ENCODE data around the gene KRIT1. TPM values are rescaled to one million over a fixed set of nuclear protein-coding genes. Genes with fewer than 3 reads are reported as not detected.
A peak's percentile ranks its signal among the peaks of the same experiment; 100 is the strongest.

KRIT1 gene
- total RNA-seq, 1 donor from 2014 or later = 45.3 TPM

DNA sequence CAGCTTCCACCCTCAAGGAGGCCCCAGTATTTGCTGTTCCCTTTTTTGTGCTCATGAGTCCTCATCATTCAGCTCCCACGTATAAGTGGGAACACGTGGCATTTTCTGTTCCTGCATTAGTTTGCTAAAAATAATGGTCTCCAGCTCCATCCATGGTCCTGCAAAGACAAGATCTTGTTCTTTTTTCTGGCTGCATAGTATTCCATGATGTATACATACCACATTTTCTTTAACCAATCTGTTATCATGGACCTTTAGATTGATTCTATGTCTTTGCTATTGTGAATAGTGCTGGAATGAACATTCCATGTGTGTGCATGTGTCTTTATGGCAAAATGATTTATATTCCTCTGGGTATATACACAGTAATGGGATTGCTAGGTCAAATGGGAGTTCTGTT is 17.0 kb downstream of the KRIT1 start:
- no peak for DNase-seq (ENCODE audit: low read depth)
- TF ChIP-seq, protein P1, sequence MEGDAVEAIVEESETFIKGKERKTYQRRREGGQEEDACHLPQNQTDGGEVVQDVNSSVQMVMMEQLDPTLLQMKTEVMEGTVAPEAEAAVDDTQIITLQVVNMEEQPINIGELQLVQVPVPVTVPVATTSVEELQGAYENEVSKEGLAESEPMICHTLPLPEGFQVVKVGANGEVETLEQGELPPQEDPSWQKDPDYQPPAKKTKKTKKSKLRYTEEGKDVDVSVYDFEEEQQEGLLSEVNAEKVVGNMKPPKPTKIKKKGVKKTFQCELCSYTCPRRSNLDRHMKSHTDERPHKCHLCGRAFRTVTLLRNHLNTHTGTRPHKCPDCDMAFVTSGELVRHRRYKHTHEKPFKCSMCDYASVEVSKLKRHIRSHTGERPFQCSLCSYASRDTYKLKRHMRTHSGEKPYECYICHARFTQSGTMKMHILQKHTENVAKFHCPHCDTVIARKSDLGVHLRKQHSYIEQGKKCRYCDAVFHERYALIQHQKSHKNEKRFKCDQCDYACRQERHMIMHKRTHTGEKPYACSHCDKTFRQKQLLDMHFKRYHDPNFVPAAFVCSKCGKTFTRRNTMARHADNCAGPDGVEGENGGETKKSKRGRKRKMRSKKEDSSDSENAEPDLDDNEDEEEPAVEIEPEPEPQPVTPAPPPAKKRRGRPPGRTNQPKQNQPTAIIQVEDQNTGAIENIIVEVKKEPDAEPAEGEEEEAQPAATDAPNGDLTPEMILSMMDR (conservative IDR thresholded peaks at IDR 0.05; ENCODE audit: low read depth, low read length) = no peak
- H3K4me3 ChIP-seq (ENCODE audit: low read depth, low read length) = no peak overlapping the region

DNA sequence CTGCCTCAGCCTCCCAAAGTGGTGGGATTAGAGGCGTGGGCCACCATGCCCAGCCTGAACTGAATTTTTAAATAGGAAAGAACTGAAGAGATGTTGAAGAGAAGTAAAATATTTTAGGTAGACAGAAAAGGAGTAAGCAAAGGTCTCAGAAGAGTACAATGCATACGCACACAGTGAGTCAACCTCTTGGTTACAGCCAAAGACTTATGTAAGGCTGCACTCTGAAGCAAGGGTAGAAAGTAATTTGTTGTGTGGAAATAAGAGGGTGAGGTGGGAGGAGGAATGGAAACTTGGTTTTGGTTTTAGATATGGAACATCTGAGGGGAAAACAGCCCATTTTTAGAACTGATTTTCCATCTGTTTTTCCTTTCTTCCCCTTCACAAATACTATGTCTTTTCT is 17.6 kb downstream of the KRIT1 start:
- DNase-seq (ENCODE audit: low read depth) = no peak
- TF ChIP-seq, protein P1 (conservative IDR thresholded peaks at IDR 0.05; ENCODE audit: low read depth, low read length) = no peak
- no peak overlapping the region for H3K4me3 ChIP-seq (ENCODE audit: low read depth, low read length)

DNA sequence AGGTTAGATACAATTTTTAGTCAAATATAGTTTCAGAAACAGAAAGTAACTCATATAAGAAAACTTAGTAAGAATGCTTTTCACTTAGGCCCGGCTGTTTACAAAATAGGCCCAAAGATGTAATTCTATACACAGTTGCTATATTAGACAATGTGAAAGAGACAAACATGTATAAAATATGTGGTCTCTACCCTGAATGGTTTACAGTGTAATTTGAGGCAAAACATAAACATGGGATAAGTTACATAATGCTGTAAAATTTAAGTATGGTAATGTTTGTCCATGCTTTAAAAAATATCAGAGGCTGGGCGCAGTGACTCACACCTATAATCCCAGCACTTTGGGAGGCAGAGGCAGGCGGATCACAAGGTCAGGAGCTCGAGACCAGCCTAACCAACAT is 18.7 kb downstream of the KRIT1 start:
- H3K4me3 ChIP-seq (ENCODE audit: low read depth, low read length) = no peak overlapping the region
- TF ChIP-seq, protein P1 (conservative IDR thresholded peaks at IDR 0.05; ENCODE audit: low read depth, low read length) = no peak
- DNase-seq (ENCODE audit: low read depth) = no peak

DNA sequence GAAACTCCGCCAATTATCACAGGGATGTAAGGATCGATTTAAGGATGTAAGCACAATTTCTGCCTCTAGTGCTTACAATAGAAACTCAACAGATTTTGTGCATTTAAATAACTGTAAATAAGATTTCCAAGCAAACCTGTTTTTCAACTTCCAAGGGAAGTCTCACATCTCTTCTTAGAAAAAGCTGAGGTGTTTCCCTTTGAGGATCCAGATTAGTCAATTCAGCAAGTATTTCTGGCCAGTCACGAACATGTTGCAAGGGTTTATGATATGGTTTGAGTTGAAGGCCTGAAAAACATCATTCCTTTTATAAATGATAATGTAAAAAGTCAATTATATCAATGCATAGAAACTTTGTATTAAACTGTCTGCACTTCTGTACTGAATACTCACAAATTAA is 23.9 kb downstream of the KRIT1 start:
- no peak overlapping the region for H3K4me3 ChIP-seq (ENCODE audit: low read depth, low read length)
- no peak for DNase-seq (ENCODE audit: low read depth)
- TF ChIP-seq, protein P1 (conservative IDR thresholded peaks at IDR 0.05; ENCODE audit: low read depth, low read length) = no peak

DNA sequence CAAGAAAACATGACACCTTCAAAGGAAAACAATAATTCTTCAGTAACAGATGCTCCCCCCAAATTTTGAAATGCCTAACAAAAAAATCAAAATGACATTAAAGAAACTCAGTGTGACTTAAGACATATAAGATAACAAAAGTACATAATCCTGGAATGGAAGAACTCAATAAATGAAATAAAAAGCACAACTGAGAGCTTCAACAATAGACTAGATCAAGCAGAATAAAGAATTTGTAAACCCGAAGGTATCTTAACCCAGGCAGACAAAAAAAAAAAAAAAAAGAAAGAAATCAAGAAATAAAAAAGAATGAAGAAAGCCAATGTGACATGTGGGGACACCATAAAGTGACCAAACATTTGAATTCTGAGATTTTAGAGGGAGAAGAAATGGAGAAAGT is 39.0 kb downstream of the KRIT1 start:
- TF ChIP-seq, protein P1 (conservative IDR thresholded peaks at IDR 0.05; ENCODE audit: low read depth, low read length) = no peak
- DNase-seq (ENCODE audit: low read depth) = no peak
- H3K4me3 ChIP-seq (ENCODE audit: low read depth, low read length) = no peak overlapping the region

DNA sequence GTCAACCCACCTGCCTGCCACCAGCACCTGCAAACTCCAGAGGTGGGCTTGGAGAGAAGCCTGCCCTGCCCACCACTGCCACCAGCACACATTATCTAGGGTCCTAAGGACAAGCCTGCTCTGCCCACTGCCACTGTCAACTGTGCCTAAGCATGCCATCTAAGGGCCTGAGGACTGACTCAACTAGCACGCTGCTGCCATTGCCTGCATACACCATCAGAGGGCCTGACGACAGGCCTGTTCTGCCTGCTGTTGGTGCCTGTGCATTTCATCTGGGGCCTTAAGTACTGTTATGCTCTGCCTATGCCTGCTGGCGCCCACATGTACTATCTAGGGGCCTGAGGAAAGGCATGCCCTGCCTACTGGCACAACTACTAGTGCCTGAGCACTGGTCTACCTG is 39.7 kb downstream of the KRIT1 start:
- DNase-seq (ENCODE audit: low read depth) = no peak
- TF ChIP-seq, protein P1 (conservative IDR thresholded peaks at IDR 0.05; ENCODE audit: low read depth, low read length) = no peak
- H3K4me3 ChIP-seq (ENCODE audit: low read depth, low read length) = no peak overlapping the region

DNA sequence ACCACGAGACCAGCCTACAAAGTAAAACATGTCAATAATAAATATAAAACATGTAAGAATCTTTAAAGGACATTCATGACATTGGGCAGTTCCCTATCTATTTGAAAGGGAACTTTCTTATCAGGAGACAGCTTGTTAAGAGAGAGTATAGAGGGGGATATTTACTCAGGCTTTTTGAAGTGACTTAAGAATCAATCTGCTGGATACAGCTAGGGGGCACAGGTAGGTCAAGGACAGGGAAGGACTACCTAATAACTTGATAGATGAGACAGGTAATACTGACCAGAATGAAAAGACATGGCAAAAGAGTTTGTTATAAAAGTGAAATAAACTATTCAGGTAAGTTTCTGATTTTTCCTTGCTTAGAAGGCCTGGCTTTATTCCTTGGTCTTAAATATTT is 44.9 kb downstream of the KRIT1 start:
- TF ChIP-seq, protein P1 (conservative IDR thresholded peaks at IDR 0.05; ENCODE audit: low read depth, low read length) = peak; percentile 7

More for the DNA sequence above, 44.9 kb downstream of the KRIT1 start:
- no peak for DNase-seq (ENCODE audit: low read depth)
- H3K4me3 ChIP-seq (ENCODE audit: low read depth, low read length) = no peak overlapping the region
